K562 (cell line): Measurements from ENCODE around the gene MRO. TPM values are rescaled to one million over a fixed set of nuclear protein-coding genes. Genes with fewer than 3 reads are reported as not detected.

Experiments
- ATAC-seq: fragments of 200-7000 bp; cut with Tn5 transposase; 3 replicates; pipeline ENCODE4 v1.9.1; 2020; ENCODE audit warnings: moderate library complexity
- BruUV-seq: library from RNA; stranded (reverse); fragments of 400-500 nt; replicated peaks from 2 replicates; lab custom pipeline; 2021; lab: Mats Ljungman, UMichigan
- CTCF ChIA-PET: fragments of 300-600 bp; formaldehyde crosslinking; extraction: SDS; loops from one replicate; lab custom pipeline; 2021; ENCODE audit warnings: low intra/inter-chr PET ratio; lab: Yijun Ruan, JAX
- POLR2A ChIA-PET: fragments of 300-600, 350-650 bp; sonication (Branson Sonifier 250); formaldehyde crosslinking; extraction: SDS; loops from one replicate; lab custom pipeline; 2021; ENCODE audit warnings: antibody characterized with exemption, inconsistent platforms; lab: Yijun Ruan, JAX
- DNase-seq, 4 experiments: peaks; one replicate each; pipeline versions ENCODE4 v3.0.0 to v3.0.0-alpha.2; 2011 to 2018; ENCODE audit warnings: low spot score in 3 of 4, mixed read lengths in 3 of 4; ENCODE audit errors: extremely low read depth in 1 of 4
- FAIRE-seq: peaks from 2 replicates; lab custom pipeline; 2011; peaks lifted over from hg19 to GRCh38; lab: Jason Lieb, UNC
- H2AFZ ChIP-seq: 2 replicates; pipeline ENCODE4 v1.6.0; 2011; ENCODE audit warnings: low read depth, low read length, control low read depth, inconsistent platforms
- H3K27ac ChIP-seq: fragments of 200-600 bp; 3 replicates; pipeline ENCODE4 v1.8.0; 2011; ENCODE audit warnings: low read depth, mild to moderate bottlenecking, control low read depth, inconsistent platforms, low read length, moderate library complexity, mixed read lengths; ENCODE audit errors: extremely low read depth
- H3K27me3 ChIP-seq, 2 experiments: fragments of 300-600 bp in 1 of 2; 2 replicates in 1 of 2; 3 replicates in 1 of 2; pipeline versions ENCODE4 v1.6.0 to v1.8.0; 2011; ENCODE audit warnings: inconsistent platforms in 2 of 2, low read length in 2 of 2, mild to moderate bottlenecking in 1 of 2, mixed read lengths in 1 of 2, moderate library complexity in 1 of 2; ENCODE audit not compliant: control insufficient read depth in 2 of 2, insufficient read depth in 2 of 2
- H3K36me3 ChIP-seq: fragments of 300-600 bp; 3 replicates; pipeline ENCODE4 v1.8.0; 2011; ENCODE audit warnings: mild to moderate bottlenecking, low read length, inconsistent platforms; ENCODE audit not compliant: control insufficient read depth, insufficient read depth
- H3K4me1 ChIP-seq, 2 experiments: fragments of 200-600 bp in 1 of 2; replicated peaks in 1 of 2; 2 replicates in 1 of 2; 3 replicates in 1 of 2; pipeline versions ENCODE4 v1.5.1 to v1.8.0; 2011; ENCODE audit warnings: inconsistent platforms in 2 of 2, low read length in 2 of 2, mild to moderate bottlenecking in 1 of 2, mixed read lengths in 1 of 2, moderate library complexity in 1 of 2; ENCODE audit not compliant: control insufficient read depth in 2 of 2, insufficient read depth in 2 of 2
- H3K4me2 ChIP-seq: 2 replicates; pipeline ENCODE4 v1.6.1; 2011; ENCODE audit warnings: low read length, control low read depth, inconsistent platforms, mixed read lengths; ENCODE audit not compliant: insufficient read depth
- H3K4me3 ChIP-seq: fragments of 200-600 bp; sonication (generic), shearing (Covaris generic); 2 replicates; pipeline ENCODE4 v1.5.1; 2016; ENCODE audit warnings: control low read depth, inconsistent platforms
- H3K79me2 ChIP-seq: fragments of 200-600 bp; 3 replicates; pipeline ENCODE4 v1.8.0; 2011; ENCODE audit warnings: low read length, inconsistent platforms; ENCODE audit not compliant: control insufficient read depth, insufficient read depth
- H3K9ac ChIP-seq, 2 experiments: 2 replicates each; pipeline versions ENCODE4 v1.6.0 to v1.6.1; 2011; ENCODE audit warnings: low read depth in 2 of 2, low read length in 2 of 2, control low read depth in 1 of 2, inconsistent platforms in 1 of 2, mild to moderate bottlenecking in 1 of 2, mixed read lengths in 1 of 2; ENCODE audit not compliant: insufficient read depth in 1 of 2
- H3K9me1 ChIP-seq: one replicate; pipeline ENCODE4 v1.6.0; 2011; ENCODE audit warnings: inconsistent platforms, mild to moderate bottlenecking, low read length, moderate library complexity; ENCODE audit not compliant: control insufficient read depth, insufficient read depth
- H3K9me3 ChIP-seq: replicated peaks from 2 replicates; pipeline ENCODE4 v1.5.1; 2011; ENCODE audit warnings: low read depth, low read length, inconsistent platforms; ENCODE audit not compliant: control insufficient read depth, insufficient read depth
- H4K20me1 ChIP-seq: replicated peaks from 2 replicates; pipeline ENCODE4 v1.6.1; 2011; ENCODE audit warnings: low read length, inconsistent platforms, mixed read lengths; ENCODE audit not compliant: control insufficient read depth, insufficient read depth
- ARID1B ChIP-seq: fragments of 450-650 bp; IDR thresholded peaks from 2 replicates; pipeline ENCODE4 v1.6.1; 2016; ENCODE audit warnings: antibody characterized with exemption, mild to moderate bottlenecking, inconsistent platforms
- ATF1 ChIP-seq, 2 experiments: fragments of 450-650 bp in 1 of 2; IDR thresholded peaks; 2 replicates each; pipeline ENCODE4 v1.6.1; 2016; ENCODE audit warnings: missing compliant biosample characterization in 1 of 2, missing genetic modification characterization in 1 of 2
- C11orf30 ChIP-seq: fragments of 450-650 bp; IDR thresholded peaks from 2 replicates; pipeline ENCODE4 v1.6.1; 2016; ENCODE audit warnings: low read depth, mild to moderate bottlenecking
- CGGBP1 ChIP-seq: fragments of 250-450 bp; sonication (Bioruptor Pico); IDR thresholded peaks from 2 replicates; pipeline ENCODE4 v1.9.0; 2021; ENCODE audit warnings: mild to moderate bottlenecking
- DPF2 ChIP-seq: fragments of 450-650 bp; IDR thresholded peaks from 2 replicates; pipeline ENCODE4 v1.6.1; 2016
- ETV6 ChIP-seq, 3 experiments: fragments of 150-350 bp in 1 of 3; sonication (generic) in 1 of 3; formaldehyde crosslinking in 1 of 3; IDR thresholded peaks; 2 replicates each; pipeline versions ENCODE4 v1.6.1 to v1.8.0; 2014 to 2022; ENCODE audit warnings: borderline replicate concordance in 2 of 3, low read depth in 2 of 3, antibody characterized with exemption in 1 of 3, low read length in 1 of 3, mild to moderate bottlenecking in 1 of 3, missing genetic modification reagents in 1 of 3
- LCOR ChIP-seq: sonication (generic); formaldehyde crosslinking; IDR thresholded peaks from 2 replicates; pipeline ENCODE4 v1.8.0; 2022; ENCODE audit warnings: mild to moderate bottlenecking, missing genetic modification reagents
- MAFG ChIP-seq: fragments of 450-650 bp; conservative IDR thresholded peaks from 2 replicates; pipeline ENCODE4 v1.6.1; 2016; ENCODE audit warnings: missing genetic modification characterization, missing compliant biosample characterization
- NFYB ChIP-seq: IDR thresholded peaks from 2 replicates; pipeline ENCODE4 v1.6.1; 2011; ENCODE audit warnings: mild to moderate bottlenecking, moderate library complexity; ENCODE audit not compliant: insufficient read length; ENCODE audit errors: extremely low read depth
- NR4A1 ChIP-seq, 2 experiments: fragments of 250-450 bp in 1 of 2; fragments of 450-650 bp in 1 of 2; sonication (Bioruptor Pico) in 1 of 2; IDR thresholded peaks; 2 replicates each; pipeline versions ENCODE4 v1.4.0 to v1.6.1; 2016 to 2020; ENCODE audit warnings: mild to moderate bottlenecking in 2 of 2, missing compliant biosample characterization in 1 of 2, missing genetic modification characterization in 1 of 2, moderate library complexity in 1 of 2
- RERE ChIP-seq: sonication (generic); formaldehyde crosslinking; IDR thresholded peaks from 2 replicates; pipeline ENCODE4 v1.8.0; 2023; ENCODE audit warnings: missing genetic modification reagents, mild to moderate bottlenecking, borderline replicate concordance
- TCFL5 ChIP-seq: fragments of 250-450 bp; sonication (Bioruptor Pico); conservative IDR thresholded peaks from 2 replicates; pipeline ENCODE4 v1.6.1; 2021; ENCODE audit warnings: mild to moderate bottlenecking, moderate library complexity, matching md5 sums
- ZNF316 ChIP-seq: fragments of 450-650 bp; IDR thresholded peaks from 2 replicates; pipeline ENCODE4 v1.6.1; 2016
- ZNF764 ChIP-seq: fragments of 250-450 bp; sonication (Bioruptor Pico); IDR thresholded peaks from 2 replicates; pipeline ENCODE4 v1.4.0; 2020; ENCODE audit warnings: low read depth, mild to moderate bottlenecking, moderate library complexity
- ZNF766 ChIP-seq: fragments of 200-800 bp; sonication (Bioruptor generic); conservative IDR thresholded peaks from 2 replicates; pipeline ENCODE4 v1.6.1; 2016; ENCODE audit warnings: missing genetic modification characterization, missing compliant biosample characterization
- whole genome bisulfite sequencing: fragments of 100-300 bp; shearing (Covaris generic); methylation state at CpG from one replicate; pipeline ENCODE4 v1.1.6; 2016; ENCODE audit warnings: low coverage, mixed read lengths; ENCODE audit not compliant: insufficient coverage; ENCODE audit errors: missing lambda C conversion rate; 5-methylcytosine and 5-hydroxymethylcytosine counted together
- in situ Hi-C: fragments of 300-500 bp; cut with MboI; formaldehyde crosslinking; loops from 4 replicates; pipeline ENCODE4 v1.15.0; 2018; ENCODE audit warnings: inconsistent platforms, mixed read lengths
- intact Hi-C: fragments of 100-400 bp; cut with micrococcal nuclease; formaldehyde crosslinking; loops from 2 replicates; pipeline ENCODE4 v1.14.2; 2022
- polyA plus RNA-seq, 8 experiments: library from polyadenylated mRNA; depleted of rRNA in 4 of 8; stranded (reverse) in 5 of 8; unstranded in 3 of 8; fragments of >200 nt; fragmentation: Nextera tagmentation in 2 of 8; fragmentation: Illumina TruSeq in 1 of 8; extraction: Ambion mirVana in 2 of 8; extraction: Trizol in 1 of 8; gene quantifications; 2 replicates each; pipeline versions ENCODE4 v1.2.1 to v1.2.3, GENCODE V29; 2011 to 2014; ENCODE audit warnings: inconsistent platforms in 1 of 8, missing spikeins in 1 of 8
- total RNA-seq, 7 experiments: library from RNA; depleted of rRNA in 6 of 7; stranded (reverse); fragments of >200 nt in 6 of 7; fragmentation: Illumina TruSeq in 2 of 7; extraction: Trizol in 2 of 7; gene quantifications; 2 replicates each; pipeline versions ENCODE4 v1.2.1 to v1.2.3, GENCODE V29; 2011 to 2021; ENCODE audit warnings: low replicate concordance in 1 of 7

Gene MRO
- total and polyA plus RNA-seq, 9 of the 15 experiments (the other 6 are each of a cell fraction or from before 2014, with no cell fraction given): 0.06 TPM; not detected in 8

GRCh38 chr18:50848061-50848551 is 28.3 kb upstream of the MRO start (continued):
- TF ChIP-seq LCOR (CRISPR knock-in tag) (no peak), NFYB (no peak), ATF1 (CRISPR knock-in tag; IDR thresholded peaks at IDR 0.05) (no peak), ATF1 (tag; IDR thresholded peaks at IDR 0.05) (no peak)

- H3K79me2 ChIP-seq: no peaks in the 10 kb centered on the region
- intact Hi-C loops (no loop called here), in situ Hi-C loops (no loop called here)
- 0% methylated on average over 4 of the region's 4 CpGs for WGBS
- peaks cover 0 to 6% of the 10 kb centered on the region in 2 experiments; a peak in 3 of 5 replicates for H3K4me1 ChIP-seq
- DNase-seq: no peak
- no peaks in the 10 kb centered on the region for H3K27me3 ChIP-seq
- ChIA-PET CTCF (no interaction called here), POLR2A (no interaction called here)
- no peaks in the 10 kb centered on the region for H4K20me1 ChIP-seq
- H3K9me3 ChIP-seq: no peaks in the 10 kb centered on the region
- no peak overlapping the region for H2AFZ ChIP-seq
- no peak overlapping the region for H3K4me2 ChIP-seq
- H3K9ac ChIP-seq: no peak overlapping the region
- no peaks in the 10 kb centered on the region for H3K36me3 ChIP-seq
- no peaks in the 10 kb centered on the region for H3K9me1 ChIP-seq
- no peak; the same call in 2 of the 3 replicates for ATAC-seq
- FAIRE-seq: peak; percentile 19
- no TSS peak for BruUV-seq
- H3K27ac ChIP-seq: no peak overlapping the region
- H3K4me3 ChIP-seq: no peak overlapping the region
- no peak for TF ChIP-seq TCFL5 (CRISPR knock-in tag)
- TF ChIP-seq CGGBP1 (CRISPR knock-in tag): no peak
- TF ChIP-seq ETV6 (IDR thresholded peaks at IDR 0.05; ENCODE audit: borderline replicate concordance in 1 of 2, low read depth in 2 of 2, low read length in 1 of 2): no peak
- no peak for TF ChIP-seq ETV6 (CRISPR knock-in tag; IDR thresholded peaks at IDR 0.05; ENCODE audit: borderline replicate concordance)
- peak; percentile 34; the same call in 1 of the 2 replicates for TF ChIP-seq DPF2
- TF ChIP-seq RERE: no peak
- no peak for TF ChIP-seq NR4A1 (CRISPR knock-in tag; IDR thresholded peaks at IDR 0.05)
- no peak for TF ChIP-seq NR4A1 (tag; IDR thresholded peaks at IDR 0.05)
- TF ChIP-seq C11orf30: peak; percentile 80
- peak; percentile 75 for TF ChIP-seq MAFG
- TF ChIP-seq ZNF766 (CRISPR knock-in tag): no peak
- peak; percentile 81 for TF ChIP-seq ZNF316
- TF ChIP-seq ZNF764 (CRISPR knock-in tag): no peak
- TF ChIP-seq ARID1B: peak; percentile 41
Observed at GRCh38 chr18:50847192-50847591, 27.4 kb upstream of the MRO start.
